PC-3 (cell line): ENCODE measurements around the gene ANKS1B.

Source experiments
- CTCF ChIP-seq: fragments of 300-600 bp; sonication (generic); conservative IDR thresholded peaks from 2 replicates; pipeline ENCODE4 v1.5.1; 2017; ENCODE audit warnings: antibody characterized with exemption, low read depth, mild to moderate bottlenecking, low read length
- EZH2 ChIP-seq: fragments of 300-600 bp; sonication (generic); IDR thresholded peaks from one replicate; pipeline ENCODE4 v1.6.1; 2017; ENCODE audit warnings: antibody characterized with exemption, mild to moderate bottlenecking, low read length; ENCODE audit not compliant: unreplicated experiment
- EZH2phosphoT487 ChIP-seq: fragments of 300-600 bp; sonication (generic); IDR thresholded peaks from 2 replicates; pipeline ENCODE4 v1.6.1; 2018; ENCODE audit warnings: mild to moderate bottlenecking, antibody characterized with exemption, low read length, borderline replicate concordance

GRCh38 chr12:98799822-98800221 is 1184.9 kb downstream of the ANKS1B start:
- no peak for TF ChIP-seq CTCF
- no peak for TF ChIP-seq EZH2phosphoT487
- no peak for TF ChIP-seq EZH2
